Mononuclear cell (primary cell): ENCODE results near the gene LETM1. TPM values are rescaled to one million over a fixed set of nuclear protein-coding genes. Genes with fewer than 3 reads are reported as not detected.

Experiments
- H3K27me3 ChIP-seq: 2 replicates; pipeline ENCODE4 v1.6.0; 2011; ENCODE audit warnings: low read length, control low read depth; ENCODE audit not compliant: insufficient read depth
- H3K4me1 ChIP-seq: 2 replicates; pipeline ENCODE4 v1.5.1; 2011; ENCODE audit warnings: mild to moderate bottlenecking, low read length, control low read depth; ENCODE audit not compliant: insufficient read depth
- H3K4me3 ChIP-seq: 2 replicates; pipeline ENCODE4 v1.5.1; 2011; ENCODE audit warnings: mild to moderate bottlenecking, low read length, moderate library complexity
- H3K9me3 ChIP-seq: 2 replicates; pipeline ENCODE4 v1.5.1; 2011; ENCODE audit warnings: low read depth, mild to moderate bottlenecking, control low read depth, low read length
- total RNA-seq: library from RNA; depleted of rRNA; stranded (reverse); fragments of >200 nt; gene quantifications from one replicate; pipeline ENCODE4 v1.2.3, GENCODE V29; 2012

LETM1 gene
- 16.0 TPM for total RNA-seq

GRCh38 chr4:1856071-1856942, at the start of gene LETM1:
TSS of gene LETM1 (minus strand) at chr4:1856156. CDS start at chr4:1855950, 206 bp downstream.
- Histone ChIP-seq H3K9me3 (no peaks in the 10 kb centered on the region), H3K27me3 (no peaks in the 10 kb centered on the region), H3K4me3 (peak within 1 kb of the TSS; percentile 74), H3K4me1 (peaks cover 23% of the 10 kb centered on the region)

- Histone ChIP-seq H3K4me3 (no peak overlapping the region), H3K9me3 (no peaks in the 10 kb centered on the region), H3K4me1 (no peaks in the 10 kb centered on the region), H3K27me3 (no peaks in the 10 kb centered on the region)
These were observed 48.1 kb upstream of the LETM1 start for GRCh38 chr4:1904042-1904441.

- no peaks in the 10 kb centered on the region for H3K9me3 ChIP-seq
- H3K4me3 ChIP-seq, result no peak overlapping the region
- no peaks in the 10 kb centered on the region for H3K4me1 ChIP-seq
- H3K27me3 ChIP-seq, result no peaks in the 10 kb centered on the region
These were observed 47.1 kb upstream of the LETM1 start for GRCh38 chr4:1903035-1903434.

GRCh38 chr4:1902243-1902642, 46.3 kb upstream of the LETM1 start:
- no peaks in the 10 kb centered on the region for H3K27me3 ChIP-seq
- no peaks in the 10 kb centered on the region for H3K9me3 ChIP-seq
- H3K4me1 ChIP-seq, result no peaks in the 10 kb centered on the region
- no peak overlapping the region for H3K4me3 ChIP-seq

GRCh38 chr4:1901127-1901526, 45.2 kb upstream of the LETM1 start:
- Histone ChIP-seq H3K4me1 (no peaks in the 10 kb centered on the region), H3K4me3 (no peak overlapping the region), H3K27me3 (no peaks in the 10 kb centered on the region), H3K9me3 (no peaks in the 10 kb centered on the region)

GRCh38 chr4:1900624-1901023, 44.7 kb upstream of the LETM1 start:
- Histone ChIP-seq H3K9me3 (no peaks in the 10 kb centered on the region), H3K4me1 (no peaks in the 10 kb centered on the region), H3K4me3 (no peak overlapping the region), H3K27me3 (no peaks in the 10 kb centered on the region)

GRCh38 chr4:1900087-1900433, 44.1 kb upstream of the LETM1 start:
- no peaks in the 10 kb centered on the region for H3K27me3 ChIP-seq
- H3K4me3 ChIP-seq, result no peak overlapping the region
- H3K9me3 ChIP-seq, result no peaks in the 10 kb centered on the region

GRCh38 chr4:1899149-1900086, 43.5 kb upstream of the LETM1 start:
- H3K4me1 ChIP-seq, result no peaks in the 10 kb centered on the region
- H3K9me3 ChIP-seq, result no peaks in the 10 kb centered on the region
- no peak overlapping the region for H3K4me3 ChIP-seq
- H3K27me3 ChIP-seq, result no peaks in the 10 kb centered on the region

More at GRCh38 chr4:1900087-1900433, 44.1 kb upstream of the LETM1 start:
- H3K4me1 ChIP-seq, result no peaks in the 10 kb centered on the region

GRCh38 chr4:1898681-1899080, 42.7 kb upstream of the LETM1 start:
- no peak overlapping the region for H3K4me3 ChIP-seq
- no peaks in the 10 kb centered on the region for H3K27me3 ChIP-seq
- no peaks in the 10 kb centered on the region for H3K4me1 ChIP-seq
- H3K9me3 ChIP-seq, result no peaks in the 10 kb centered on the region

GRCh38 chr4:1898007-1898406, 42.1 kb upstream of the LETM1 start:
- Histone ChIP-seq H3K9me3 (no peaks in the 10 kb centered on the region), H3K4me1 (no peaks in the 10 kb centered on the region), H3K27me3 (no peaks in the 10 kb centered on the region), H3K4me3 (no peak overlapping the region)

GRCh38 chr4:1896658-1896991, 40.7 kb upstream of the LETM1 start:
- no peaks in the 10 kb centered on the region for H3K9me3 ChIP-seq
- no peaks in the 10 kb centered on the region for H3K27me3 ChIP-seq
- H3K4me3 ChIP-seq, result no peak overlapping the region
- no peaks in the 10 kb centered on the region for H3K4me1 ChIP-seq

- H3K4me1 ChIP-seq, result no peaks in the 10 kb centered on the region
- no peaks in the 10 kb centered on the region for H3K27me3 ChIP-seq
- no peaks in the 10 kb centered on the region for H3K9me3 ChIP-seq
- no peak overlapping the region for H3K4me3 ChIP-seq
These were observed 40.2 kb upstream of the LETM1 start for GRCh38 chr4:1895971-1896657.

- Histone ChIP-seq H3K9me3 (no peaks in the 10 kb centered on the region), H3K4me3 (no peak overlapping the region), H3K4me1 (peaks cover 9% of the 10 kb centered on the region), H3K27me3 (no peaks in the 10 kb centered on the region)
These were observed 35.1 kb upstream of the LETM1 start for GRCh38 chr4:1890979-1891570.

GRCh38 chr4:1887052-1887451, 31.1 kb upstream of the LETM1 start:
- Histone ChIP-seq H3K27me3 (no peaks in the 10 kb centered on the region), H3K9me3 (no peaks in the 10 kb centered on the region), H3K4me1 (peaks cover 9% of the 10 kb centered on the region), H3K4me3 (no peak overlapping the region)

- no peaks in the 10 kb centered on the region for H3K9me3 ChIP-seq
- H3K27me3 ChIP-seq, result no peaks in the 10 kb centered on the region
- H3K4me3 ChIP-seq, result no peak overlapping the region
- H3K4me1 ChIP-seq, result peaks cover 9% of the 10 kb centered on the region
These were observed 29.5 kb upstream of the LETM1 start for GRCh38 chr4:1885414-1885813.
